Measurements from ENCODE around the gene BAZ1A. TPM values are rescaled to one million over a fixed set of nuclear protein-coding genes. Genes with fewer than 3 reads are reported as not detected.

The BAZ1A gene
- total and polyA plus RNA-seq, 9 of the 15 experiments (the other 6 are each of a cell fraction or from before 2014, with no cell fraction given), result 22.0 to 71.2 (median 39.1) TPM

DNA sequence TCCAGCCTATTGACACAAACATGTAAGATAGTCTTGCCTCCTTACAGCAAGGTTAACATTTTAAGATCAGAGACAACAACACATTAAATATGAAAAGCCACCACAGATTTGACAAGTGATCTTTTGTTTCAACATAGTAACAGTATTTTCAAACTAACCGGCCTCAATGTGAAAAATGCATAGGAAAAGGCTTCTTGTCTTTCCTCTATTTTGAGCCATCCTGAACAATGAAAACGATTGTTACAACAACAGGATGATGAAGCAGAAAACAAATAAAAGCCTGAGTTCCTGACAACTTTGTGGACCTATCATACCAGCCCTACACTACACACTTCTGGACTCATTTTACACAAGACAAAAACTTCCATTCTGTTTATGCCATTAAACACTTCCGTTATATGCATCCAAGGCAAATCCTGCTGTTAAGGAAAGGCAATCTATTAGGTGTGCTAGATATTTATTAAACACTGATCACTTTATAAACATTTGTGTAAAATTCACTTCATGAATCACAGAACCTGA, 37.3 kb downstream of the BAZ1A start:
- Histone ChIP-seq H3K4me3 (no peak overlapping the region), H3K4me2 (ENCODE audit: insufficient read depth, low read length) (no peak overlapping the region), H2AFZ (ENCODE audit: low read depth, low read length) (no peak overlapping the region), H3K9ac (ENCODE audit: insufficient read depth in 1 of 2, low read depth in 2 of 2, low read length in 2 of 2) (no peak overlapping the region), H3K9me1 (ENCODE audit: control insufficient read depth, insufficient read depth, low read length) (no peaks in the 10 kb centered on the region), H3K9me3 (replicated peaks; ENCODE audit: control insufficient read depth, insufficient read depth, low read depth, low read length) (no peaks in the 10 kb centered on the region), H3K4me1 (replicated peaks in 1 of 2; ENCODE audit: control insufficient read depth in 2 of 2, insufficient read depth in 2 of 2, low read length in 2 of 2) (peaks cover under 1 to 2% of the 10 kb centered on the region in 2 experiments; a peak in 3 of 5 replicates), H3K36me3 (ENCODE audit: control insufficient read depth, insufficient read depth, low read length) (peaks cover 37% of the 10 kb centered on the region), H3K27me3 (ENCODE audit: control insufficient read depth in 2 of 2, insufficient read depth in 2 of 2, low read length in 2 of 2) (no peaks in the 10 kb centered on the region), H3K79me2 (ENCODE audit: control insufficient read depth, insufficient read depth, low read length) (peaks cover 40% of the 10 kb centered on the region), H3K27ac (ENCODE audit: extremely low read depth, low read depth, low read length) (no peak overlapping the region), H4K20me1 (replicated peaks; ENCODE audit: control insufficient read depth, insufficient read depth, low read length) (no peaks in the 10 kb centered on the region)
- ATAC-seq, result no peak
- FAIRE-seq, result no peak
- 90% methylated on average over 3 of the region's 3 CpGs for WGBS (ENCODE audit: insufficient coverage, low coverage, missing lambda C conversion rate)
- DNase-seq (ENCODE audit: extremely low read depth in 1 of 4, low spot score in 3 of 4), result no peak
- CTCF ChIA-PET (ENCODE audit: low intra/inter-chr PET ratio), result interaction anchor here (0.6 kb wide), 1 partner anchor 75 kb away, joined by 5 read pairs; no protein-coding TSS in a partner anchor
- POLR2A ChIA-PET, result no interaction called here
- in situ Hi-C loops (cut with MboI), result no loop called here
- no TSS peak for BruUV-seq (replicated peaks)
- TF ChIP-seq BRD4 (IDR thresholded peaks at IDR 0.05), result no peak
- no peak for TF ChIP-seq TCF3 (CRISPR knock-in tag; IDR thresholded peaks at IDR 0.05)
- TF ChIP-seq, protein P1, sequence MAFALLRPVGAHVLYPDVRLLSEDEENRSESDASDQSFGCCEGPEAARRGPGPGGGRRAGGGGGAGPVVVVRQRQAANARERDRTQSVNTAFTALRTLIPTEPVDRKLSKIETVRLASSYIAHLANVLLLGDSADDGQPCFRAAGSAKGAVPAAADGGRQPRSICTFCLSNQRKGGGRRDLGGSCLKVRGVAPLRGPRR (CRISPR knock-in tag; IDR thresholded peaks at IDR 0.05), result no peak
- TF ChIP-seq SOX6 (IDR thresholded peaks at IDR 0.05), result no peak
- intact Hi-C loops (cut with micrococcal nuclease), result no loop called here

DNA sequence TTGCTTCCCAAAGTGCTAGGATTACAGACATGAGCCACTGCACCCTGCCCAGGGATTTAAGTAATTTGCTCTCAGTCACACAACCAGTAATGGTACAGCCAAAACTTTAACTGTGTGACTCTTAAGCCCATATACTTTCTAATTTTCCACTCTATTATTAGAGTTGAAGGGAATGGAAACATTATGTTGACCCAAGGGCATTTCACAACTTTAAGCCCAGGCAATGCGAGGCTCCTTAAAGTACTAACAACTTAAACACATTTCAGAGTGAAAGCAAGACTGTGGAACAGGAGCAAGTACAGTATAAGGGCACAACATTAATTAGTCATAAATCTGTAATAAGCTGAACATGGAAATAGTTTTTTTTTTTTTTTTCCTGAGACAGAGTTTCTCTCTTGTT, 39.8 kb downstream of the BAZ1A start:
- Histone ChIP-seq H2AFZ (ENCODE audit: low read depth, low read length) (no peak overlapping the region), H3K9me3 (replicated peaks; ENCODE audit: control insufficient read depth, insufficient read depth, low read depth, low read length) (no peaks in the 10 kb centered on the region), H3K27ac (ENCODE audit: extremely low read depth, low read depth, low read length) (no peak overlapping the region), H3K4me1 (replicated peaks in 1 of 2; ENCODE audit: control insufficient read depth in 2 of 2, insufficient read depth in 2 of 2, low read length in 2 of 2) (no peaks in the 10 kb centered on the region; a peak in 1 of 5 replicates), H3K4me3 (no peak overlapping the region), H3K4me2 (ENCODE audit: insufficient read depth, low read length) (no peak overlapping the region), H3K9me1 (ENCODE audit: control insufficient read depth, insufficient read depth, low read length) (no peaks in the 10 kb centered on the region), H3K9ac (ENCODE audit: insufficient read depth in 1 of 2, low read depth in 2 of 2, low read length in 2 of 2) (no peak overlapping the region), H4K20me1 (replicated peaks; ENCODE audit: control insufficient read depth, insufficient read depth, low read length) (no peaks in the 10 kb centered on the region), H3K79me2 (ENCODE audit: control insufficient read depth, insufficient read depth, low read length) (peaks cover 50% of the 10 kb centered on the region), H3K27me3 (ENCODE audit: control insufficient read depth in 2 of 2, insufficient read depth in 2 of 2, low read length in 2 of 2) (no peaks in the 10 kb centered on the region), H3K36me3 (ENCODE audit: control insufficient read depth, insufficient read depth, low read length) (peaks cover 25% of the 10 kb centered on the region; the same call in 1 of the 3 replicates)
- BruUV-seq (replicated peaks), result no TSS peak
- in situ Hi-C loops (cut with MboI), result no loop called here
- FAIRE-seq (no peak), DNase-seq (ENCODE audit: extremely low read depth in 1 of 4, low spot score in 3 of 4) (no peak), ATAC-seq (no peak)
- CTCF ChIA-PET (ENCODE audit: low intra/inter-chr PET ratio), result no interaction called here
- WGBS (ENCODE audit: insufficient coverage, low coverage, missing lambda C conversion rate), result 100% methylated on average over 1 of the region's 1 CpG
- intact Hi-C loops (cut with micrococcal nuclease), result no loop called here
- no peak for TF ChIP-seq CC2D1A (IDR thresholded peaks at IDR 0.05)
- no peak for TF ChIP-seq SAFB (IDR thresholded peaks at IDR 0.05; ENCODE audit: borderline replicate concordance, low read depth, low read length)
- TF ChIP-seq MEIS2 (IDR thresholded peaks at IDR 0.05; ENCODE audit: partially characterized antibody), result no peak
- TF ChIP-seq ZNF24 (IDR thresholded peaks at IDR 0.05), result no peak
- no peak for TF ChIP-seq TCF3 (CRISPR knock-in tag; IDR thresholded peaks at IDR 0.05)
- no peak for TF ChIP-seq NR2C1 (IDR thresholded peaks at IDR 0.05)
- TF ChIP-seq NR2C1 (tag; IDR thresholded peaks at IDR 0.05), result no peak
- TF ChIP-seq, protein P2, sequence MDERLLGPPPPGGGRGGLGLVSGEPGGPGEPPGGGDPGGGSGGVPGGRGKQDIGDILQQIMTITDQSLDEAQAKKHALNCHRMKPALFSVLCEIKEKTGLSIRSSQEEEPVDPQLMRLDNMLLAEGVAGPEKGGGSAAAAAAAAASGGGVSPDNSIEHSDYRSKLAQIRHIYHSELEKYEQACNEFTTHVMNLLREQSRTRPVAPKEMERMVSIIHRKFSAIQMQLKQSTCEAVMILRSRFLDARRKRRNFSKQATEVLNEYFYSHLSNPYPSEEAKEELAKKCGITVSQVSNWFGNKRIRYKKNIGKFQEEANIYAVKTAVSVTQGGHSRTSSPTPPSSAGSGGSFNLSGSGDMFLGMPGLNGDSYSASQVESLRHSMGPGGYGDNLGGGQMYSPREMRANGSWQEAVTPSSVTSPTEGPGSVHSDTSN (CRISPR knock-in tag; IDR thresholded peaks at IDR 0.05; ENCODE audit: low read depth), result no peak
- TF ChIP-seq, protein P2 (tag; conservative IDR thresholded peaks at IDR 0.05; ENCODE audit: low read depth), result no peak
- TF ChIP-seq KAT7 (CRISPR knock-in tag; IDR thresholded peaks at IDR 0.05; ENCODE audit: borderline replicate concordance), result no peak
- no peak for TF ChIP-seq ZC3H11A (IDR thresholded peaks at IDR 0.05; ENCODE audit: low read depth, low read length)
- POLR2A ChIA-PET, result interaction anchor here (0.5 kb wide), 1 partner anchor 88 kb away, joined by 3 read pairs; no protein-coding TSS in a partner anchor
